ENCODE data around the gene SARNP.

The SARNP gene

GRCh38 chr12:55721601-55722213 lies 95.8 kb downstream of the SARNP start:
- no peak for DNase-seq

- peak; percentile 87 for DNase-seq
Observed at GRCh38 chr12:55720894-55721444, 96.6 kb downstream of the SARNP start.

- peak; percentile 66 for DNase-seq
Observed at GRCh38 chr12:55720071-55720564, 97.4 kb downstream of the SARNP start, which contains the start of gene RDH5. Gene RDH5 (plus strand): TSS chr12:55720393. CDS start chr12:55721185, 792 bp downstream.

GRCh38 chr12:55719371-55719770 lies 98.2 kb downstream of the SARNP start:
- no peak for DNase-seq

GRCh38 chr12:55718624-55719275 lies 98.8 kb downstream of the SARNP start:
- DNase-seq, result no peak

GRCh38 chr12:55718015-55718414 lies 99.5 kb downstream of the SARNP start:
- DNase-seq, result no peak

GRCh38 chr12:55717011-55718007 lies 100.2 kb downstream of the SARNP start:
- DNase-seq, result no peak

- DNase-seq, result no peak
Observed at GRCh38 chr12:55716582-55716957, 101.0 kb downstream of the SARNP start.

GRCh38 chr12:55715833-55716581 lies 101.5 kb downstream of the SARNP start, which contains the start of gene BLOC1S1:
Gene BLOC1S1 (plus strand): TSS chr12:55716046. CDS start chr12:55716052, 6 bp downstream.
- peak; percentile 79 for DNase-seq

- DNase-seq, result no peak
Observed at GRCh38 chr12:55715169-55715764, 102.3 kb downstream of the SARNP start.

GRCh38 chr12:55713721-55714120 lies 103.8 kb downstream of the SARNP start:
- peak; percentile 74 for DNase-seq

- DNase-seq, result no peak
Observed at GRCh38 chr12:55712700-55713415, 104.7 kb downstream of the SARNP start.

GRCh38 chr12:55711786-55712553 lies 105.6 kb downstream of the SARNP start:
- DNase-seq, result no peak

- DNase-seq, result no peak
Observed at GRCh38 chr12:55708695-55709233, 108.8 kb downstream of the SARNP start.

GRCh38 chr12:55707841-55708694 lies 109.5 kb downstream of the SARNP start, which contains the start of gene ITGA7:
Gene ITGA7 (minus strand): TSS chr12:55707904. CDS start chr12:55707682, 222 bp downstream.
- DNase-seq, result no peak
